ENCODE measurements around the gene NGRN. TPM values are rescaled to one million over a fixed set of nuclear protein-coding genes. Genes with fewer than 3 reads are reported as not detected.

The NGRN gene
- total and polyA plus RNA-seq, 2 donors (not counting 1 experiment from before 2014, with no cell fraction given), result 23.1 to 45.5 TPM

DNA sequence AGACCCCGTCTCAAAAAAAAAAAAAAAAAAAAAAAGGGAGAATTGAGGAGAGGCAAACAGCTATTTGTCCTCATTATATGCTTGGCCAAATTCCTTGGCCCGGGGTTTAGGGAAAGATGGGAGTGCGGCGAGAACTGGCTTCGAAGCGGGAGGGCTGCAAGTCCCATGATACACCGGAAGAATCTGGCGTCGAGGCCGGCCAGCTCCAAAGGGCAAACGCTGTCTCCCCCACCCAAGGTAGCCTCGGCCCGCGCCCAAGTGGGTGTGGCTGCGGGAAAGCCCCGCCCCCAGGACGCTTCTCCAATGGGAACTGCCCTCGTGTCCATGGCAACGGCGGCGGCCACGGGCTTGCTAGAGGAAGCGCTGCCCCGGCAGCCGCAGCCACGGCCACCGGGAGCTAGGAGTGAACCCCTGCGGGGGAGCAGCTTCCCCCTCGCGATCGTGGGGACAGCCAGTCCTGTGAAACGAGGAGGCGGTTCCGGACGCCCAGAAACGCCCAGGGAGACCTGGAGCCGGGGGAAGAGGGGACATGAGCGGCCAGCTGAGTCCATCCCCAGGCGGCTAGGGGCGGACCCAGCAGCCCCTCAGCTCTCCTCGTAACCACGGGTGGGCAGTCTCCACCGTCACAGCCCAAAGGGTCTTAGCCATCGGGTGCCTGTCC is 16.1 kb upstream of the NGRN start, which contains the start of gene TTLL13:
TTLL13 (plus strand) TSS at position 354 of the 661 bp plus-strand sequence. CDS start 1,075 bp downstream, outside the sequence.
- Histone ChIP-seq H3K27ac (ENCODE audit: low read length in 2 of 2) (peak within 1 kb of the TSS in 1 of 2 donors; percentile 39), H3K4me2 (replicated peaks; ENCODE audit: low read depth, low read length, poor library complexity, severe bottlenecking) (peak within 1 kb of the TSS; percentile 97), H4K20me1 (ENCODE audit: control insufficient read depth, insufficient read depth, low read length, poor library complexity, severe bottlenecking) (no peaks in the 10 kb centered on the region), H3K4me3 (ENCODE audit: control extremely low read depth in 1 of 5, extremely low read depth in 1 of 5, insufficient read depth in 1 of 5, low read depth in 2 of 5, low read length in 4 of 5) (peak within 1 kb of the TSS in 4 of 5 experiments; percentile 52 to 64 (median 56)), H3K4me1 (ENCODE audit: control insufficient read depth in 2 of 2, insufficient read depth in 2 of 2, low read length in 2 of 2) (peaks cover 0 to 16% of the 10 kb centered on the region in 2 donors), H3K9me3 (ENCODE audit: control extremely low read depth in 1 of 3, control insufficient read depth in 2 of 3, insufficient read depth in 1 of 3, low read length in 2 of 3) (no peaks in the 10 kb centered on the region), H3K36me3 (replicated peaks in 1 of 2; ENCODE audit: control extremely low read depth in 1 of 2, control insufficient read depth in 1 of 2, extremely low read depth in 1 of 2, insufficient read depth in 2 of 2, low read length in 1 of 2) (no peaks in the 10 kb centered on the region), H2AFZ (ENCODE audit: insufficient read depth, low read depth, low read length, poor library complexity, severe bottlenecking) (peak within 1 kb of the TSS; percentile 81), H3K79me2 (ENCODE audit: control insufficient read depth, insufficient read depth, low read length) (no peaks in the 10 kb centered on the region), H3K27me3 (replicated peaks in 1 of 4; ENCODE audit: control extremely low read depth in 1 of 4, control insufficient read depth in 3 of 4, insufficient read depth in 4 of 4, low read length in 3 of 4) (no peaks in the 10 kb centered on the region), H3K9ac (ENCODE audit: low read length) (peak within 1 kb of the TSS; percentile 62)
- H3K4me3 Mint-ChIP-seq, result peak within 1 kb of the TSS; percentile 74
- ChIA-PET POLR2A (interaction anchor here (0.7 to 0.9 kb wide), 5 partner anchors 8 to 245 kb away, joined by 3 to 12 read pairs (median 6); partner anchors contain the start of genes CIB1 and GDPGP1), CTCF (interaction anchor here (0.6 to 2.3 kb wide), 12 partner anchors 12 to 233 kb away, joined by 3 to 9 read pairs (median 3); partner anchors contain the start of genes CIB1 and GDPGP1)
- 2% methylated on average over 40 of the region's 44 CpGs for WGBS (ENCODE audit: insufficient coverage)
- no peaks in the 10 kb centered on the region for H3K27me3 Mint-ChIP-seq
- no peaks in the 10 kb centered on the region for H3K9me3 Mint-ChIP-seq (ENCODE audit: insufficient read depth)
- ATAC-seq (ENCODE audit: low read depth) (peak; percentile 79), DNase-seq (peak; percentile 71)
- peaks cover 16% of the 10 kb centered on the region for H3K4me1 Mint-ChIP-seq
- TF ChIP-seq CTCF (IDR thresholded peaks at IDR 0.05) (no peak), EZH2 (IDR thresholded peaks at IDR 0.05; ENCODE audit: borderline replicate concordance, insufficient read depth, low read depth, low read length, poor library complexity, severe bottlenecking) (no peak)
- intact Hi-C loops (cut with micrococcal nuclease), result loop anchor here (1.0 to 2.0 kb wide), 2 partner anchors 15 to 16 kb away; partner anchors contain the start of genes GDPGP1 and NGRN
- peak within 1 kb of the TSS; percentile 3 for H3K27ac Mint-ChIP-seq

DNA sequence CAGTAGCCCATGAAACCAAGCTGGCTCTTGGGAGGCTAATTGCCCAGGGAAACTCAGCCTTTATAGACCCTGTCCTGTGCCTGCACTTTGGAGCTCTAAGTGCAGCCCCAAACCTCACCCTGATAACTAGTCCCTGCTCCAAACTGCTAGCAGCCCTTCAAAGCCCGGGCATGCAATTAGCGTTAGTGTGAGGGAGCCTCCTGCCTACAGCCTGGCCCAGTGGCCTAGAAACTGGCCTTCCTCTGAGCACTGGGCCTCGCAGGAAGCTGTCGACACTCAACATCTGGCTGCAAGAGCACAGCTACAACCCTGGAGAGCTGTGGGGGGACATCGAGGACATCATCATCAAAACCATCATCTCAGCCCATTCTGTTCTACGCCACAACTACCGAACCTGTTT is 7.7 kb upstream of the NGRN start:
- Histone ChIP-seq H4K20me1 (ENCODE audit: control insufficient read depth, insufficient read depth, low read length, poor library complexity, severe bottlenecking) (no peaks in the 10 kb centered on the region), H3K79me2 (ENCODE audit: control insufficient read depth, insufficient read depth, low read length) (no peaks in the 10 kb centered on the region), H3K9ac (ENCODE audit: low read length) (no peak overlapping the region), H2AFZ (ENCODE audit: insufficient read depth, low read depth, low read length, poor library complexity, severe bottlenecking) (no peak overlapping the region), H3K4me1 (ENCODE audit: control insufficient read depth in 2 of 2, insufficient read depth in 2 of 2, low read length in 2 of 2) (no peaks in the 10 kb centered on the region), H3K27ac (ENCODE audit: low read length in 2 of 2) (no peak overlapping the region), H3K4me3 (ENCODE audit: control extremely low read depth in 1 of 5, extremely low read depth in 1 of 5, insufficient read depth in 1 of 5, low read depth in 2 of 5, low read length in 4 of 5) (no peak overlapping the region), H3K9me3 (ENCODE audit: control extremely low read depth in 1 of 3, control insufficient read depth in 2 of 3, insufficient read depth in 1 of 3, low read length in 2 of 3) (no peaks in the 10 kb centered on the region), H3K36me3 (replicated peaks in 1 of 2; ENCODE audit: control extremely low read depth in 1 of 2, control insufficient read depth in 1 of 2, extremely low read depth in 1 of 2, insufficient read depth in 2 of 2, low read length in 1 of 2) (no peaks in the 10 kb centered on the region), H3K4me2 (replicated peaks; ENCODE audit: low read depth, low read length, poor library complexity, severe bottlenecking) (no peak overlapping the region), H3K27me3 (replicated peaks in 1 of 4; ENCODE audit: control extremely low read depth in 1 of 4, control insufficient read depth in 3 of 4, insufficient read depth in 4 of 4, low read length in 3 of 4) (no peaks in the 10 kb centered on the region)
- intact Hi-C loops (cut with micrococcal nuclease), result no loop called here
- Mint-ChIP-seq H3K27me3 (no peaks in the 10 kb centered on the region), H3K9me3 (ENCODE audit: insufficient read depth) (no peaks in the 10 kb centered on the region), H3K4me3 (no peak overlapping the region), H3K27ac (no peak overlapping the region), H3K4me1 (no peaks in the 10 kb centered on the region)
- 88% methylated on average over 4 of the region's 7 CpGs for WGBS (ENCODE audit: insufficient coverage)
- no peak for ATAC-seq (ENCODE audit: low read depth)
- no peak for DNase-seq
- POLR2A ChIA-PET, result no interaction called here
- no peak for TF ChIP-seq CTCF (IDR thresholded peaks at IDR 0.05)
- no peak for TF ChIP-seq EZH2 (IDR thresholded peaks at IDR 0.05; ENCODE audit: borderline replicate concordance, insufficient read depth, low read depth, low read length, poor library complexity, severe bottlenecking)
- CTCF ChIA-PET, result no interaction called here
